Kidney tubule cell (primary cell): ENCODE results near the gene VAMP2.

Source experiments
- DNase-seq: peaks from one replicate; pipeline ENCODE4 v3.0.0-alpha.2; 2018; ENCODE audit warnings: low spot score

Gene VAMP2

DNA sequence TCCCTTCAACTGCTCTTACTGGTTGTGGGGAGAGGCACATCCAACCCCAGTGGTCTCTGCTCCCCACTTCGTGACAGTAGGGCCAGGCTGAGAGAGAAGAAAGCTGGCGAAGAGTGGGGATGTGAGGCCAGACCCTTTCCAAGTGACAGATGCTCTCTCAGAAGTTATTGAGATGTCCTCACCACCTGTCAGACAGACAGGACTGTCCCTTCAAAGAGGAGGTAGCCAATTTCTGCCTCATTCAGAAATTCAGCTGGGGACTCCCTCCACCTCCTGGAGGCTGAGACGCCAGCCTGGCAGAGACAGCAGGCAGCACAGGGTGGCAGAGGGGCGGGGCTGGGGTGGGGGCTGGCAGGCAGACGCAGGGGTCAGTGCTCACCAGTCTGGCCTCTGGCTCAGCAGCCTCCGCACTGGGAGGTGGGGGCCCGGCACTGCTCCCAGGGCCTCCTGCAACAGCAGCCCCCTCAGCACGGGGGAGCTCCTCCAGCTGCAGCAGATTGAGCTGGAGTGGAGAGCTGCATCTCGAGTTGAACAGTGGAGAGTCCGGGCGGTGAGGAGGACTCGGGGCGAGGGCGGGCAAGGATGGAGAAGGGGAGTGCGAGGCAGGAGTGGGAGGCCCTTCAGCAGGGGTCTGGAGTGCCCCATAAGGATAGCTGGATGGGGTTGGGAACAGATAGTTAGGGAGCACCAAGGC is 19.7 kb downstream of the VAMP2 start:
- DNase-seq: no peak

DNA sequence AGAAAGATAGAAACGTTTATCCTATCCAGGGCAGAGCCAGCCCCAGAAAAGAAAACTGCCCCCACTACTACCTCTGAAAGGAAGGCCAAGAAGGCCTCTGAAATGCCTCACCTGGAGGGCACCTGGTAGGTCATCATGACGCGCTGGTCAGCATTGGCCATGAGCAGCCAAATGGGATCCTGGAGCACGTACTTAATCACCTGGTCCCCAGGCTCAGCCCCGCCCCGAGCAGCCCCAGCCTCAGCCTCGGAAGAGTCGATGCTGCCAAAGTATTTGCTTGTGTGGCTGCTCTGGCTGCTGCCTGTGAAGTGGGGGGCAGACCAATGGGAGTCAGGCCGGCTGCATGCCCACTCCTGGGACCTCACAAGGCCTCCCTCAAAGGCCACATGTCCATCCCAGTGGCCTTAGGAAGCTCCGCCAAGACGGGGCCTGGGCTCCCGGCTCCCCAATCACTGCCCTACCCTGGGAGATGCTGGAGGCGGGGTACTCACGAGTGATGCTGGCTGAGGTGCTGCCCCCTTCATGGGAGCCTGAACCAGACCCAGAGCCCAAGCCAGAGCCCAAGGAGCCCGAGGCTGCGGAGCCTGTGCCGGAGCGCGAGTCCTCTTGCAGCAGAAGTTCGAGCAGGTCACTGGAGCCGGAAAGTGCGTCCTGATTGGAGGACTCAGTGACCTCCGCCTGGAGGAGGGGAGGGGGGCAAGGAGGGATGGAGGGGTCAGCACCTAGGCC is 20.4 kb downstream of the VAMP2 start:
- DNase-seq: no peak

DNA sequence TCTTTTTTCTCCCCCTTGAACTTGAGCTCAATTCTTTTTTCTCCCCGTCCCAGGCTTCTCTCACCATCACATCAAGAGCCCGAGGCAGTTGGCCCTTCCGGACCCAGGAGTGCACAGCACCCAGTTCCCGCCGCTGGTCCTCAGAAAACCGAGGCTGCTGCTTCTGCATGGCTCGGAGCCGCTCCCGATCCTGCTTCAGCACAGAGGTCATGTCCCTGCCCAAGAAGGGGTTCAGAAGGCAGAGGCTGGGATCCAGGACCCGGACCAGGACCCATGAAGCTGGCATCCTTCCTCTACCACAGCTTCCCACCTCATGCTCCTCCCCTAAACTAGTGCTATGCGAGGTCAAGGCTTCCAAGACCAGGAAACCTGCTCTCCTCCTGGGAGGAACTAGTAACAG is 21.0 kb downstream of the VAMP2 start:
- DNase-seq: no peak

DNA sequence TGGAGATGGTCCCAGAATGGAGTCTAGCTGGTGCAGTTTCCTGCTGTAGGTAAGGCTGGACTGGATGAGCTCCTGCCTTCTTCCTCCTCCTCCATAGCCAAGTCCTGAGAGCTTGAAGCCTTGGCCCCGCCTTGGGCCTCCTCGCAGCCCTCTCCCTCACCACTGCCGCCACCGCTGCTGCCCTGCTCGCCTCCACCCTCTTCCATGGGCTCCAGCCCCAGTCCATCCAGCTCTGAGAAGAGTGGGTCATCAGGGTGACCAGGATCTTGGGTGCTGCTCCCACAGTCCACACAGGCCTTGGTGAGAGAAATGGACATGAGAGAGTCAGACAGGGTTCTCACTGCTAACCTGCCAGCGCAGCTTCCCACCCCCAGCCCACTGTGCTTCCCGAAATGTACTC is 21.7 kb downstream of the VAMP2 start:
- no peak for DNase-seq

DNA sequence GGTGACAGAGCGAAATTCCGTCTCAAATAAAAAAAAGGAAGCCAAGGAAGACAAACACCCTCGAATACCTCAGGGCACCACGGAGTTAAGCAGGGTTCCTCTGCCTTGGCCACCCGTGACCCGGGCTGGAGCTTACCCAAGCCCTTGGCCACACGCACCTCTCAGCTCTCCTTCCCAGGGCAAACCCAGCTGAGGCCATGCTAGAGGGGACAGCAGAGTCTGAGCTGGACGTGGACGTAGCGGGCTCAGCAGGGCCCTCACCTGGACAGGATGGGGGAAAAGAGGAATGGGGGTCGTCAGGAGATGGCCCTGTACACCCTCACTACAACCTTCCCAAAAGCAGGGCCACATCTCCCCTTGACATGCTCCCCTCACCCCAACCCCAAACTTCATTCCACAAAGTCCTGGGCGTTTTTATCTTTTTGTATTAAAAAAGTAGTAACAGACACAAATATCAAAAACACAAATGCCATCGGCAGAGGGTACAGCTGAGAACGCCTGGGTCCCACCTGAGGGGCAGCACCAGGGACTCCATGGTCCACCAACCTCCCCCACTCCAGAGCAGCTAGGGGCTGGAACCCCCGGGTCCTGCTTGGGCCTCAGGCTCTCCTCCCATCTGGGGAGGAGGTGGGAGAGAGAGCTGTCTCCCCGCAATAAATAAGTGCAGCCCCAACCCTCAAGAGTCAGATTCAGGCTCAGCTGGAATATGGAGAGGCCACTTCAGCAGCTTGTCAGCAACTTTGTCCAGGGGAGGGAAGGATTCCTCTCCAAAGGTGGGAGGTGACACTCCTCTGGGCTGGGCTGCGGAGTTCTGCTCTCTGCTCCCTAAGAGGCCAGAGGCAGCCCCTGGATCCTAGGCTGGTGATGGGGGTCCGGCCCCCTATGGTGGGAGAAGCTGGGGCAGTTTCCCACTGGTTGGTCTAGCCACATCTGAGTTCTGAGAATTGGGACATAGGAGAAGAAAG is 22.4 kb downstream of the VAMP2 start:
- no peak for DNase-seq

DNA sequence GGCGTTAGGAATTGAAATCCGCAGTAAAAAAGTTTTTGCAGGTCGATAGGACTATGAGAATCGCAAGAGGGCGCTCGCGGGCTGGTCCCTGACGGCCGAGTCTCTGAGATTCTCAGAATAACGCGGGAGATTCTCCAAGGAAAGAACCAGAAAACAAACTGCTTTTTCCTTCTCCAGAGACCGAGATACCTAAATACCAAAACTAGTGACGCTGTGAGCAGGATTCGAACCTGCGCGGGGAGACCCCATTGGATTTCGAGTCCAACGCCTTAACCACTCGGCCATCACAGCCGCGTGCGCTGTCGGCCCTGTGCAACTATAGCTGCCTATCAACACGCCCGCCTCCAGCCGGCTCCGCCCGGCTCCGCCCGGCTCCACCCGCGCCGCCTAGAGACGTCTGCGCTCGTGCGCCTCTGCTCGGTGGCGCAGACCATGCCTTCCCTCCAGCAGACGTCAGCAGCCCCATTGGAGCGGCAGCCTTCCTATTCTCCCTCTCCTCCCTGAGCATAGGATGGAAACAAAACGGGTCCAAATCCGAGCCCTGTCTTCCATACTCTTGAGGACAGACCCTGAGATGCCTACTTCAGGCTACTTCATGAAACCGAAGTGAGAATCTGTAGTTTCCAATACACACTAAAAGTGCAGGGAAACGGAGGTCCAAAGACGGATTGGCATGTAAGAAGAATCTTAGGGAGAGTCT is 23.9 kb downstream of the VAMP2 start:
- peak; percentile 98 for DNase-seq

DNA sequence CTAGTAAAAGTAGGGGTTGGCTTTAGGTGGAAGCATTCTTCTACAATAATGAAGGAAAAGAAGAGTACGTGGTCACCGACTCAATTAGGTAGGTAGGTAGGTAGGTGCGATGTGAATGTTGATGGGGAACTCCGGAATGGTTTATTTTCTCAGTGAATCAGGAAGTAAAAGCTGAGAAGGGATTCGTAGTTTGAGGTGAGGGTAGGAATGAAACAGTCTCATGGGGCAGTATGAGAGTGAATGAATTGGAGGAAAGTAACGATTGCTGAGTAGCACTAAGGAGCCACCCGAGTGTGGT is 24.4 kb downstream of the VAMP2 start:
- no peak for DNase-seq

DNA sequence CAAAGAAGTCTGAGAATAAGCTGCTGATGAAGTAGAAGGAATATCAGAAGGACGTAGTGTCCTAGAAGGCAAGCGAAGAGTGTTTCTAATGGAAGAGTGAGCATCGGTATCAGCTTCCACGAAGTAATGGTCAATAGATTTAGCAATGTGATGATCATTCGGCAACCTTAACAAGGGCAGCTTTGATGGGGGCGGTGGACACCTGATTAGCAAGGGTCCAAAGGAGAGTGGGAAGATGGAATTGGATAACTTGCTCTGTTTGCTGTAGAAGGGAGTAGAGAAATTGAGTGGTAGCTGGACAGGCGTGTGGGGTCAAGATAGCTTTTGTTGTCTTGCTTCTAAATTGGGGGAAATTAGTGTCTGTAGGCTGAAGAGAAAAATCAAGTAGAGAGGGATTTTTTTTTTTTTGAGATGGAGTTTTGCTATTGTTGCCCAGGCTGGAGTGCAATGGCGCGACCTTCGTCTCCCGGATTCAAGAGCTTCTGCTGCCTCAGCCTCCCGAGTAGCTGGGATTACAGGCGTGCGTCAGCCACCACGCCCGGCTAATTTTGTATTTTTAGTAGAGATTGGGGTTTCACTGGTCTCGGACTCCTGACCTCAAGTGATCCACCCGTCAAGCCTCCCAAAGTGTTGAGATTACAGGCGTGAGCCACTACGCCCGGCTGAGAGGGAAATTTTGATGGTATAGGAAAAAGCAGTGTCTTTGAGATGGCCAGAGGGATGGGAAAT is 24.9 kb downstream of the VAMP2 start:
- DNase-seq: peak; percentile 18

DNA sequence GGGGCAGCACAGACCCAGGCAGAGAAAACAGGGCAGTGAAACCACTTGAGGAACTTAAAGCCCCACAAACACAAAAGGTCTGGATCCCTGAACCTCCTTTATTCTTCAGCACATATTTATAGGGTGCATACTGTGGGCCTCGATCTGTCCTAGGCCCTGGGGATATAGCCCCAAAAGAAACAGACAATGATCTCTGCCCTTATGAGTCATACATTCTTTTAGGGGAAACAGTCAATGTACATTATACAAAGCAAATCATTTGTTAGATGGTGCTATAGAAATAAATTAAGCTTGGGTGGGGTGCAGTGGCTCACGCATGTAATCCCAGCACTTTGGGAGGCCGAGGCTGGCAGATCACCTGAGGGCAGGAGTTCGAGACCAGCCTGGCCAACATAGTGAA is 28.8 kb downstream of the VAMP2 start:
- no peak for DNase-seq

DNA sequence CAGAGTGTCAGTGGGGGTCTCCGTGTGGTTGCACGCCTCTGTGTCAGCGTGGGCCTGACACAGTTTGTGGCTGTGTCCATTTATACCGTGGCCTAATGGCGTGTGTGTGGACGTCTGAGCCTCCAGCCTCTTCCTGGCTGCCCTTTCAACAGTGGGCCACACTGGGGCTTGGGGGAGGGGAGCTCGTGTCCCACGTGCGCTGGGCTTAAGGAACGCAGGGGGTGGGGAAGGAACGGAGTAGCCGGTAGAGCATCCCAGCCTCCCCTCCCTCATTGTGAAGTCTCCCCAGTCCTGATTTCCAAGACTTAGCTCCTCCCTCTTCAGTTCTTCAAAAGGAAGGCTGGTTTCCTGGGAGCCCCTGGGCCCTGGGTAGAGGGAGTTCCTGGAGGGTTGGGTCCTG is 29.3 kb downstream of the VAMP2 start:
- no peak for DNase-seq

DNA sequence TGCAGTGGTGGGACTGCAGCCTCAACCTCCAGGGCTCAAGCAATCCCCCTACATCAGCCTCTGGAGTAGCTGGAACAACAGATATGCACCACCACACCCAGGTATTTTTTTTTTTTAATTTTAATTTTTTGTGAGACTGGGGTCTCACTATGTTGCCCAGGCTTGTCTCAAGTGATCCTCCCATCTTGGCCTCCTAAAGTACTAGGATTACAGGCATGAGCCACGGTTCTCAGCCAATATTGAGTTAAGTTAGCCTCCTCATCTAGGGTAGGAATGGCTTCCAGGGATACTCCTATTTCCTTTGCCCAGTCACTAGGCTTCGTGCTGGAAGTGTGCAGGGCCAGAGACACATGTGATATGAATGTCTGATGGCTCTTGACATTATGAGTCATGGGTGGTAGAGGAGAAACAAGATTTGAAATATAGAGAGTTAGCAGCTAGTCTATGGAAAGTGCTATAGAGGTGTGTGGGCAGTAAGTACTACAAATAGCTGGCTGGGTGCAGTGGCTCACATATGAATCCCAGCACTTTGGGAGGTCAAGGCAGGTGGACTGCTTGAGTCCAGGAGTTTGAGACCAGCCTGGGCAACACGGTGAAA is 30.8 kb downstream of the VAMP2 start:
- DNase-seq: peak; percentile 52

DNA sequence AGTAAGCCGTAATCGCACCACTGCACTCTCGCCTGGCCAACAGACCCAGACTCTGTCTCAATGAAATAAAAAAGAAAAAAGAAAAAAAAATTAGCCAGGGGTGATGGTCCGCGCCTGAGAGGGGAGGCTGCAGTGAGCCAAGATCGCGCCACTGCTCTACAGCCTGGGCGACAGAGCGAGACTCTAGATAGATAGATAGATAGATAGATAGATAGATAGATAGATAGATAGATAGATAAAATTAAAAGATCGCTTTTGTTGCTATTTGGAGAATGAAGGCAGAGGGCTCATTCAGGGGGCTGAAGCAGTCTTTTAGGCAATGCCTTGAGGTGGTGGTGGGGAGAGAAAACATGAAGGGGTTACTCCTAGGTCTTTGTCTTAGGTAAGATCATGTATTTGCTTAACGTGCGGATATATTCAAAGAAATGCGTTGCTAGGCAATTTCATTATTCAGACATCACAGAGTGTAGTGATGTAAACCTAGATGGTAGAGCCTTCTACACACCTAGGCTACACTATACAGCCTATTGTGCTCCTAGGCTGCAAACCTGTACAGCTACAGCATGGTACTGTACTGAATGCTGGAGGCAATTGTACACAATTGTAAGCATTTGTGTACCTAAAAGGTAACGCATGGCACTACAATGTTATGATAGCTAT is 34.5 kb downstream of the VAMP2 start:
- DNase-seq: no peak

DNA sequence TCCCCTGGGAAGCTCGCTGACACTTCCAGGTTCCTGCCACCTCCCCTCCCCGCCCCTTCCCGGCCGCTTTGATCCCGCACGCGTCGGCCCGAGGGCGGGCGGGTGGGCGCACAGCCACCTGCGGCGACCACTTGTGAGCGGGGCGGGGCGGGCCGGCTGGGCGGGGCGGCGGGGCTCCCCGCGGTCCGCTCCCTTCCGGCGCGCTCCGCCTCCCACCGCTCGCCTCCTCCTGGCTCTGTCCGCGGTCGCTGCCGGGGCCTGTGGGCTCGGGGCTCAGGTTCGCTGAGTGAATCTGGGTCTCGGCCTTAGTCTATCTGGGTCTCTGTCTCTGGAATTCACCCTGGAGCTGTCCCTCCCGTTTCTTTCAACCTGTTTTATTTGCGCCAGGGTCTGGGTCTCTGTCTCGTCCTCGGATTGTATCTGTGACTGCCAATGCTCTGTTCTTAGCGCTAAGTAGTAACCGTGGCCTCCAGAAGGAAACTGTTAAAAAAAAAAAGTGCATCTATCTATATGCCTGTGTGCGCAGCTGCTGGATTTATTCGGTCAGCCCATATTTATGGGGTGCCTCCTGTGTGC is 36.2 kb downstream of the VAMP2 start:
- DNase-seq: peak; percentile 50

DNA sequence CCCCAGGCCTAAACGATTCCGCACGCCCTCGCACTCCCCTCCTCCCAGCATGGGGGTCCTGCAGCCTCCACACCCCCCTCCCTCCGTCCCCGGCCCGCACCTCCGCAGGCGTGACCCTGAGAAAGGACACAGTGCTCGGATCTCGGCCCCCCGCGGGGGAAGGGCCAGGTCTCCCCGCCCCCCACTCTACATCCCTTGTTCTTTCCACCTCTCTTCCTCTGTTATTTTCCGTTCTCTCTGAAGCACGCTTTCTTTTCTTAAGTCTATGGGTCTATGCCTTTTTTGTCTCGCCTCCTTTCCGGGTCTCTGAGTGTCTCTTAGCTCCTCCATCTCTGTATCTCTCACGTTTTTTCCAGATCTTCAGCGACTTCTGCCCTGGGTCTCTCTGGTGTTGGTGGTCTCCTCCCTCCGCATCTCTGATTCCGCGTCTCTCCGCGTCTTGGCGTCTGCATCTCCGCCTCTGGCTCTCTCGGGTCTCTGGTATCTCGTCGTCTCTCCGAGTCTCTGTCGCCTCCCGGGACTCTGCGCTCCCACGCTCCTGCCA is 36.7 kb downstream of the VAMP2 start:
- peak; percentile 27 for DNase-seq

DNA sequence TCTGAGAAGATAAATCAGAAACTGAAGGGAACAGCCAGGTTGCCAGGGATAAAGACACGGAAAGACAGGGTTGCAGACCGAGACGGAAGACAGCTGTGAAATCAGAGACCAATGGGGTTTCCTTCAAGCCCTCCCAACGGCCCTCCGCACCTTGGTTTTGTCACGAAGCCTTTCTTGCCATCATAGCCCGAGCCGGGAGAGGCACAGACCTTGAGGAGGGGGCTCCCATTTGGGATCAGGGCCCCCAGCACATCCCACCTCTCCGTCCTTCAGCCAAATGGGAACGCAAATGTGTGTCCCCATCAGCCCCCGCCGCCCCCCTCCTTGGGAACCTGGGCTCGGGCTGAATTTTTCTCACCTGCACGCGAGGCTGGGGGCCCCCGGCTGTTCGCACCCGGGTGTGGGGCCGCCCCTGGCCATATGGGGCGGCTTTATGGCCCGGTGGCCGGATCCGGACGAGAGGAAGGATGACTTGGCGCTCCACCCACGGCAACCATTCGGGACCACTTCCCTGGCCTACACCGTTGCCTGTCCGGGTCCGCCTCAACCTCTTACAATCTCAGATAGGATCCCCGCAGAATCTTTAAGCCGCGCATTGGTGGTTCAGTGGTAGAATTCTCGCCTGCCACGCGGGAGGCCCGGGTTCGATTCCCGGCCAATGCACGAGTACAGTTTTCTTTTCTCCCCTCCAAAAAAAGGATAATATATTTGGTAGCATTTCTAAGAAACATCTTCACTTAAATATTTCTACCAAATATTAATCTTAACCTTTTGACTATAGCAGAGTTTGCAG is 37.4 kb downstream of the VAMP2 start:
- DNase-seq: peak; percentile 74

DNA sequence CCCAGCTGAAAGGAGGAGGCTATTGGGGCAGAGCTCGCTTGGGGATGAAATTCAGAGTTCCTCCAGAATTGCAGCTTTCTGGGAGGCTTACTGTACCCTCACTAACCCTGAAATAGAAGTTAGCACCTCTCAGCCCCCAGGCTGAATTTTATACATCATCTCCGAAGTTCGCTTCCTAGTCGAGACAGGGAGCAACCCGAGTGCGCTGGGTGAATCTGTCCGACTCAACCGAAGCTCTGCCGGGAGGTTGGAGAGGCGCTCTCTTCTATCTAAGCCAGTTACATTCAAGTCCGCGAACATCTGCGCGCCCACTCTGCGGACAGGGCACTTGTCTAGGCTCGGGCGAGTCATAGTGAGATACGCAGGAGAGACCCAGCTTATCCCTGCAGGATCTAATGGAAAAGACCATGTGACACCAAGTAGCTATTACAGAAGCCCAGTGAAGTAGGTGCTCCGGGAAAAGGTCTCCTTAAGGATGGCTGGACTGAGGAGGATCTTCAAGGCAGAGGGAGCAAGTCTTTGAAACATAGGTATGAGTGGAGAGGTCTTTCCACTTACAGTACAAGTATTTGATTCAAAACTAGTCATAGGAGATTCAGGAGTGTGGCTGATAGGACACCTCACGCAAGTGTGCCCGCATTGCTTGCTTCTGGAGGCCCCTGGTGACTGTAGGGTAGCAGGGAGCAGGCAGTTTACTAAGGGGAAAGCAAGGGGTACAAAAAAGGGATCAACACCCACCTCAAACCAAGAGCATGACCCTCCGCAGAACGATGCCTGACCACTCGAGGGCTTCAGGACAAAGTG is 38.2 kb downstream of the VAMP2 start:
- DNase-seq: peak; percentile 17

DNA sequence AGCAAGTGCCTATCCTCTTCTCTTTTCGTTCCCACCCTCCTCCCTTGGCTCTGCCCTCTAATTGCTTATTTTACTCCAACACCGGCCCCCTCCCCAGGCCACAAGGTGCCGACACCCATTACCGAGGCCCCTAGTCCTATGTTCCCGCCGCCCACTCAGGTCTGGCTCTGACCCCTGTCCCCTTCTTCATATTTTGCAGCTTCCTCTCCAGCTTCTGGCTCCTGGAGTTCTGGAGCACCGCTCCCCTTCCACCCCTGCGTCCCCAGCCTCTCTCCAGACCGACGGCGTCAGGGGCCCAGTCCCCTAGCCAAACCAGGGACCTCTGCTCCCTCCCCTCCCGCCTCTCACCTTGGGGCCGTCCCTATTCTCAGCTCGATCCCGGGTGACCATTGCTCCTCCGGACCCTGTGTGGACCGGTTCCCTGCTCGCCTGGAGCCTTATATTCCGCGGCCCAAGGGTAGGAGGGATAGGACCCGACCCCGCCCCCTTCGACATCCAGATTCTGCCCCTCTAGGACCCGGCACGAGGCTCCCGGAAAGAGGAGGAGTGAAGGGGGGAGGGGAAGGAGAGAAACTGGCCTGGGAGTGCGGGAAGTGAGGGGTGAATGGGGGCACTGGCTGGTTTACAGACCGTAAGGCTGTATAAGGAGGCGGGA is 38.9 kb downstream of the VAMP2 start, which contains the start of gene HES7:
HES7 (minus strand) TSS at position 412 of the 655 bp plus-strand sequence; CDS start at position 390, 22 bp downstream.
- DNase-seq: no peak
